Hepatocyte (in vitro differentiated cells): Measurements from ENCODE around the gene PUSL1.

Experiments used
- EZH2 ChIP-seq: fragments of 200-600 bp; sonication (generic); IDR thresholded peaks from 2 replicates; pipeline ENCODE4 v1.6.1; 2016; ENCODE audit warnings: antibody characterized with exemption, mild to moderate bottlenecking, borderline replicate concordance
- EZH2phosphoT487 ChIP-seq: fragments of 200-600 bp; sonication (generic); IDR thresholded peaks from one replicate; pipeline ENCODE4 v1.6.1; 2018; ENCODE audit warnings: antibody characterized with exemption, mild to moderate bottlenecking, low read depth, moderate library complexity; ENCODE audit not compliant: unreplicated experiment, severe bottlenecking
- TF ChIP-seq, protein P1 (sequence below): fragments of 200-600 bp; sonication (generic); IDR thresholded peaks from 2 replicates; pipeline ENCODE4 v1.5.1; 2016; ENCODE audit warnings: antibody characterized with exemption, mild to moderate bottlenecking; ENCODE audit not compliant: poor library complexity

DNA sequence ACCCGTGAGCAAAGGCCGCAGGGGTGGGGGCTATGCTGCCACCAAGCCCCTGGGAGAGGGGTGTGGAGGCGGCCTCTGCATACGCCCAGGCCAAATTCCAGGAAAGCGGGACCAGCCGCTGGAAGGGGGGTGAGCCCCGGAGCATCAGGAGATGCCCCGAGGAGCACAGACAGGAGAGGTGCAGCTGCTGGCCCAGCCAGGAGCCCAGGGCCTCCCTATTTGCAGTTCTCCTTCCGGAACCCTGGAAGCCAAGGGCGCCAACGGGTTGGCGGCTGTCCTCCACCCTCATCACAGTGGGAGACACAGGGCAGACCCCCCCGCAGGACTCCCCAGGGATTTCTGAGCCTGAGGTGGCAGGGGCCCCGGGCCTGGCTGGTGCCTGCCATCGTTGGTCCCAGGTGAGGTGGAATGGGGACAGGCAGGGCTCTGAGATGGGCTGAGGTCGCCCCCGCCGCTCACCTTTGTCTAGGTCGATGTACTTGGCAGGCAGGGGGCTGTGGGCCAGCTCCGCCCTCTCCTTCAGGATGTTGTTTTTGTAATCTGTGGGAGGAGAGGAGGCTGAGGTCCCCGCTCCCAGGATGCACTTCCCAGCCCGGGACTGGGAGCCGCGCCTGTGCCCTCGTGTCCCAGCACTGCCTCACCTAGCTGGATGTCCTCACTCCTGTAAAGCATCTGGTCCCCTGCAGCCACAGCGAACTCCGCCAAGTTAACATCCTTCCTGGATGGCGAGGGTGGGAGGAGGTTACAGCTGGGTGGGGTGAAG is 45.2 kb downstream of the PUSL1 start:
- TF ChIP-seq, protein P1, sequence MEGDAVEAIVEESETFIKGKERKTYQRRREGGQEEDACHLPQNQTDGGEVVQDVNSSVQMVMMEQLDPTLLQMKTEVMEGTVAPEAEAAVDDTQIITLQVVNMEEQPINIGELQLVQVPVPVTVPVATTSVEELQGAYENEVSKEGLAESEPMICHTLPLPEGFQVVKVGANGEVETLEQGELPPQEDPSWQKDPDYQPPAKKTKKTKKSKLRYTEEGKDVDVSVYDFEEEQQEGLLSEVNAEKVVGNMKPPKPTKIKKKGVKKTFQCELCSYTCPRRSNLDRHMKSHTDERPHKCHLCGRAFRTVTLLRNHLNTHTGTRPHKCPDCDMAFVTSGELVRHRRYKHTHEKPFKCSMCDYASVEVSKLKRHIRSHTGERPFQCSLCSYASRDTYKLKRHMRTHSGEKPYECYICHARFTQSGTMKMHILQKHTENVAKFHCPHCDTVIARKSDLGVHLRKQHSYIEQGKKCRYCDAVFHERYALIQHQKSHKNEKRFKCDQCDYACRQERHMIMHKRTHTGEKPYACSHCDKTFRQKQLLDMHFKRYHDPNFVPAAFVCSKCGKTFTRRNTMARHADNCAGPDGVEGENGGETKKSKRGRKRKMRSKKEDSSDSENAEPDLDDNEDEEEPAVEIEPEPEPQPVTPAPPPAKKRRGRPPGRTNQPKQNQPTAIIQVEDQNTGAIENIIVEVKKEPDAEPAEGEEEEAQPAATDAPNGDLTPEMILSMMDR = no peak
- TF ChIP-seq EZH2phosphoT487 (no peak), EZH2 (no peak)
